WTC11 (cell line): ENCODE measurements around the gene SLCO1B1.

Experiments
- KAT7 ChIP-seq: sonication (generic); formaldehyde crosslinking; IDR thresholded peaks from 2 replicates; pipeline ENCODE4 v1.8.1; 2023; ENCODE audit warnings: missing genetic modification reagents, mild to moderate bottlenecking, borderline replicate concordance
- TF ChIP-seq, protein P1 (sequence below): fragments of 200-600 bp; IDR thresholded peaks from 2 replicates; pipeline ENCODE4 v1.8.0; 2022; ENCODE audit warnings: antibody characterized with exemption

DNA sequence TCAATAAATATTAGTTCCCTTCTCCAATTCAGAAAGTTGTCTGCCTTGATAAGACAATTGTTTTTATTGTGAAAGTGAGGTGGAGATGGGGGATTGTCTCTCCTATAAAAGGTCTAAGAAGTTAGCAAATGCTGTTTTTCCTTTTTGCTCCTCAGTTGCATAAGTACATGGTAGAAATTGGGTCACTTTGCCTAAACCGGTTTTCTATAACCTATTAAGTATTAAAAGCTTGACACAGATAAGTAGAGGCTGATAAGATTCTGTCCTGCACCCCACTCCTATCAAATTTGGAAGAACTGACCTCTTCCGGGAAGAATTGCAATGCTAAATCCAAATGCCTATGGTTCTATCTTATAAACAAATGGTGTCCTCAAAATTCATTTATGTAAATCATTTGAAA lies 7.0 kb downstream of the SLCO1B1 start:
- TF ChIP-seq, protein P1, sequence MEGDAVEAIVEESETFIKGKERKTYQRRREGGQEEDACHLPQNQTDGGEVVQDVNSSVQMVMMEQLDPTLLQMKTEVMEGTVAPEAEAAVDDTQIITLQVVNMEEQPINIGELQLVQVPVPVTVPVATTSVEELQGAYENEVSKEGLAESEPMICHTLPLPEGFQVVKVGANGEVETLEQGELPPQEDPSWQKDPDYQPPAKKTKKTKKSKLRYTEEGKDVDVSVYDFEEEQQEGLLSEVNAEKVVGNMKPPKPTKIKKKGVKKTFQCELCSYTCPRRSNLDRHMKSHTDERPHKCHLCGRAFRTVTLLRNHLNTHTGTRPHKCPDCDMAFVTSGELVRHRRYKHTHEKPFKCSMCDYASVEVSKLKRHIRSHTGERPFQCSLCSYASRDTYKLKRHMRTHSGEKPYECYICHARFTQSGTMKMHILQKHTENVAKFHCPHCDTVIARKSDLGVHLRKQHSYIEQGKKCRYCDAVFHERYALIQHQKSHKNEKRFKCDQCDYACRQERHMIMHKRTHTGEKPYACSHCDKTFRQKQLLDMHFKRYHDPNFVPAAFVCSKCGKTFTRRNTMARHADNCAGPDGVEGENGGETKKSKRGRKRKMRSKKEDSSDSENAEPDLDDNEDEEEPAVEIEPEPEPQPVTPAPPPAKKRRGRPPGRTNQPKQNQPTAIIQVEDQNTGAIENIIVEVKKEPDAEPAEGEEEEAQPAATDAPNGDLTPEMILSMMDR = no peak
- TF ChIP-seq KAT7 = no peak
